Retinal pigment epithelial cell (primary cell): ENCODE results near the gene MRPL23.

Source experiments
- DNase-seq: peaks from one replicate; pipeline ENCODE4 v3.0.0-alpha.2; 2010; ENCODE audit warnings: low read depth
- H3K4me3 ChIP-seq: 2 replicates; pipeline ENCODE4 v1.5.1; 2011; ENCODE audit warnings: mild to moderate bottlenecking, low read length, control low read depth, moderate library complexity
- CTCF ChIP-seq: conservative IDR thresholded peaks from 2 replicates; pipeline ENCODE4 v1.5.1; 2011; ENCODE audit warnings: low read depth, low read length, control low read depth, inconsistent platforms

The MRPL23 gene

GRCh38 chr11:1929621-1930461 is 17.3 kb upstream of the MRPL23 start:
- H3K4me3 ChIP-seq: no peak overlapping the region
- TF ChIP-seq CTCF: no peak
- no peak for DNase-seq

GRCh38 chr11:1930462-1930830 is 16.7 kb upstream of the MRPL23 start:
- no peak for TF ChIP-seq CTCF
- DNase-seq: no peak

GRCh38 chr11:1931341-1932104 is 15.6 kb upstream of the MRPL23 start:
- no peak overlapping the region for H3K4me3 ChIP-seq
- DNase-seq: no peak
- TF ChIP-seq CTCF: no peak

More at GRCh38 chr11:1930462-1930830, 16.7 kb upstream of the MRPL23 start:
- H3K4me3 ChIP-seq: no peak overlapping the region

- no peak overlapping the region for H3K4me3 ChIP-seq
- DNase-seq: no peak
- TF ChIP-seq CTCF: no peak
Measured at GRCh38 chr11:1932105-1932480, 15.0 kb upstream of the MRPL23 start.

GRCh38 chr11:1932681-1933080 is 14.5 kb upstream of the MRPL23 start:
- no peak overlapping the region for H3K4me3 ChIP-seq
- TF ChIP-seq CTCF: no peak
- DNase-seq: no peak

GRCh38 chr11:1933416-1934334 is 13.5 kb upstream of the MRPL23 start:
- no peak for TF ChIP-seq CTCF
- DNase-seq: no peak
- no peak overlapping the region for H3K4me3 ChIP-seq
